NCI-H128 (cell line): ENCODE data around the gene MTUS2.
"Not testable (repeated sequence)": the region's sequence is repeated elsewhere in the genome, so short reads cannot be mapped to it uniquely, and the experiment has no call there.

Source experiments
- DNase-seq: peaks from one replicate; lab custom pipeline; 2025; ENCODE audit not compliant: unreplicated experiment; lab: John Stamatoyannopoulos, UW

Gene MTUS2

GRCh38 chr13:28955264-28955966 lies 135.3 kb downstream of the MTUS2 start:
- no peak for DNase-seq

DNA sequence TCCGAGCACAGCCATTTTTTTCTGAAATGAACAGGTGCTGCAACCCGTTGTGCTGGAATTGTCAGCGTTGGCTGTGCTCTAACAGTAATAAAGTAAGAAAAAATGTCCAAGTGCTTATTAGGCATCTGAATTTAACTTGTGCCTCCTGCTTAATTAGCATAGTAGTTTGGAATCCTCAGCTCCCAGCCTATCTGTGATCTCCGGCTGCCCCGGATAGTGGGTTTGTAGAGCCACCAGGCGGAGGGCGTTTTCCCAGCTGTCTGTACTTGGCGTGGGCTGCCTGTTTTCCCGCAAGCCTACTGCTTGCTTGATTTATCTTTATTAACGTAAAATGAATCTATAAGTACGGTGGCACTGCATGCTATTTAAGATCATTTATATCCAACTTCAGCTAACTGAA lies 137.9 kb downstream of the MTUS2 start:
- no peak for DNase-seq

GRCh38 chr13:28958441-28958840 lies 138.3 kb downstream of the MTUS2 start:
- no peak for DNase-seq

DNA sequence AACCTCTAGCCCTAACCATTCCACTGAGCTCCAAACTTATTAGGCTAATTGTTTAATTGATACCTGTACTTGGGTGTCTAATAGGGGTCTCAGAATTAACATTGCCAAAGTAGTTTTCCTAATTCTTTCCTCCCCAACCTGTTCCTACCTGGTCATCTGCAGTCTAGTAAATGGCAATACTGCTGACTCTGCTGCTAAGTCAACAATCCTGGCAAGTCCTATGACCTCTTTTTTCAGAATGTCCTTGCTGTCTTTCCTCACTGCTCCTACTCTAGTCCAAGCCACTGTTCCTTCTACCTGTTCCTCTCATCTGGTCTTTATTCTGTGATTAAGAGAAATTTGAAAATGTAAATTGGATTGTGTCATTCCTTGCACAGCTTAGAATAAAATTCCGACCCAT lies 143.9 kb downstream of the MTUS2 start:
- no peak for DNase-seq

- no peak for DNase-seq
Observed at GRCh38 chr13:28964803-28965202, 144.7 kb downstream of the MTUS2 start.

GRCh38 chr13:28967029-28967915 lies 147.1 kb downstream of the MTUS2 start:
- no peak for DNase-seq

DNA sequence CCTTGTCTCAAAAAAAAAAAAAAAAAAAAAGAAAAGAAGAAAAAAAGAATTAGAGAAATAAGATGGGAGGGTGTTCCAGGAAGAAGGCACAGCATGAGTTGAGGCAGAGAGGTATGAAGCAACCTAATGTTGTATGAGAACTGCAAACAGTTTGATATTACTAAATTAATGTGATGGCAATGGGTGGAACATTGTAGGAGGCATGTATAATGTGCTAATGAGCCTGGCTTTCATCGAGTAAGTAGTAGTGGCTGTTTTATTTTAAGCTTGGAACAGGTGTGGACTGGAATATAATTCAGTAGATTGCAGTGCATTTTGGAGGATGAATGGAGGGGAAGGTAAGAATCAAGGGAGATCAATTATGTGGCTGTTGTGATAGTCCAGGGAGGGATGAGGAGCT lies 156.1 kb downstream of the MTUS2 start:
- no peak for DNase-seq

DNA sequence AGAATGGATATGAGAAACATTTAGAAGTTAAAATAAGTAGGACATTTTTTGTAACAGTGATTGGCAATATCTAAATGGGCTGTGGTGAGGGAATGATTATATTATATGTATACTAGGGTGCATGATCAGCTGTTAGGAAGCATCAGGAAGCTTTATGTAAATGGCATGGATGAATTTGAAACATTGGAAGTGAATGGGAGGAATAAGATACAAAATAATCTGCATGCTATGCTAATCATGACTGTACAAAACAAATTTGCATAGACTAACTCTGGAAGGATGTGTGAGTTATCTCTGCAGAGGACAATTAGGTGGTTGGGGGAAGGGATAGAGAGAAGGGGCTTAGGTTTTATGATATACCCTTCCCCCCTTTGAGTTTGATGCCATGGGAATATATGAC lies 156.5 kb downstream of the MTUS2 start:
- no peak for DNase-seq

GRCh38 chr13:28978574-28978973 lies 158.4 kb downstream of the MTUS2 start:
- no peak for DNase-seq

- no peak for DNase-seq
Observed at GRCh38 chr13:28981530-28981929, 161.4 kb downstream of the MTUS2 start.

- DNase-seq, result no peak
Observed at GRCh38 chr13:28983641-28984040, 163.5 kb downstream of the MTUS2 start.

- no peak for DNase-seq
Observed at GRCh38 chr13:28984326-28984725, 164.2 kb downstream of the MTUS2 start.

GRCh38 chr13:28984825-28985224 lies 164.7 kb downstream of the MTUS2 start:
- DNase-seq, result no peak

DNA sequence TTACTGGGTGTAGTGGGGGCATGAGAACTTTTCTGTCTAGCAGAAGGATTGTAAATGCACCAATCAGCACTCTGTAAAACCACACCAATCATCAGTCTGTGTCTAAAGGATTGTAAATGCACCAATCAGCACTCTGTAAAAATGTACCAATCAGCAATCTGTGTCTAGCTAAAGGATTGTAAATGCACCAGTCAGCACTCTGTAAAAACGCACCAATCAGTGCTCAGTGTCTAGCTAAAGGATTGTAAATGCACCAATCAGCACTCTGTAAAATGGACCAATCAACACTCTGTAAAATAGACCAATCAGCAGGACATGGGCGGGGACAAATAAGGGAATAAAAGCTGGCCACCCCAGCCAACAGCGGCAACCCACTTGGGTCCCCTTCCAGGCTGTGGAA lies 170.2 kb downstream of the MTUS2 start:
- DNase-seq, result not testable (repeated sequence)

GRCh38 chr13:28991764-28992163 lies 171.6 kb downstream of the MTUS2 start:
- no peak for DNase-seq

DNA sequence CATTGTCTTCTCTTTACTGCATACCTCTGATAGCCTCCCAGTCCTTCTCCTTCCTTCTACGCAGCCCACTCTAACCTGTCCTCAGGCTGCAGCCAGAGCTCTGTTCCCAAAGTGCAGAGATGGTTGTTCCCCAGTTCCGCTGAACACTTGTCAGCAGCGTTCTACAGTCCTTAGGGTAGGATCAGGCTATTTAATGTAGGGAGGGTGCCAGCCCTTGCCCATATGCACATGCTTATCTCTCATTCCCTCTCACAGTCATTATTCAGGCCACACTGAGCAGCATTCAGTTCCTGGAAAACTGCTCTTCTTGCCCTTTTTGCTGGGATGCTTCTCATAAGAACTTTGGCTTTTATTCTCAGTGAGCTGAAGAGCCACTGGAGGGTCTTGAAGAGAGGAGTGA lies 180.7 kb downstream of the MTUS2 start:
- no peak for DNase-seq

- DNase-seq, result no peak
Observed at GRCh38 chr13:29005035-29005762, 185.1 kb downstream of the MTUS2 start.

DNA sequence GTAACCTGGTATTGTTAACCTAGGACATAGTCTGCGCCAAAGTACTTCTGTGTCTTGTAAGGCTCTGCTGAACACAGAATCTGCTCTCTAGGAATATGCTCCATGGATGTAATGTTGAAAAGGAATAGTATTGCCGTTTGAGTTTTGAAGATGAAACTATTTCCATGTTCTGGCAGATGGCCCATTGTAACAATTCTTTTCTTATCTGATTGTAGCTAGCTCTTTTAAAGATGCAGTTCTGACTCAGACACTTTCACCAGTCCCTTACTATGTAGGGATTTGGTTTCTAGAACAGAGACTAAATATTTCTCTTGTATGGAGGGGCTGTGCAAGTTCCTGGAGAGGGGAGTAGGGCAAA lies 185.6 kb downstream of the MTUS2 start:
- no peak for DNase-seq

GRCh38 chr13:29006359-29006850 lies 186.3 kb downstream of the MTUS2 start:
- DNase-seq, result no peak

- DNase-seq, result no peak
Observed at GRCh38 chr13:29008296-29008695, 188.2 kb downstream of the MTUS2 start.

- DNase-seq, result no peak
Observed at GRCh38 chr13:29020314-29020713, 200.2 kb downstream of the MTUS2 start.

- DNase-seq, result no peak
Observed at GRCh38 chr13:29021311-29021710, 201.2 kb downstream of the MTUS2 start.
